ENCODE data around the gene PHEX.
"Not testable (repeated sequence)": the region's sequence is repeated elsewhere in the genome, so short reads cannot be mapped to it uniquely, and the experiment has no call there.

The PHEX gene

DNA sequence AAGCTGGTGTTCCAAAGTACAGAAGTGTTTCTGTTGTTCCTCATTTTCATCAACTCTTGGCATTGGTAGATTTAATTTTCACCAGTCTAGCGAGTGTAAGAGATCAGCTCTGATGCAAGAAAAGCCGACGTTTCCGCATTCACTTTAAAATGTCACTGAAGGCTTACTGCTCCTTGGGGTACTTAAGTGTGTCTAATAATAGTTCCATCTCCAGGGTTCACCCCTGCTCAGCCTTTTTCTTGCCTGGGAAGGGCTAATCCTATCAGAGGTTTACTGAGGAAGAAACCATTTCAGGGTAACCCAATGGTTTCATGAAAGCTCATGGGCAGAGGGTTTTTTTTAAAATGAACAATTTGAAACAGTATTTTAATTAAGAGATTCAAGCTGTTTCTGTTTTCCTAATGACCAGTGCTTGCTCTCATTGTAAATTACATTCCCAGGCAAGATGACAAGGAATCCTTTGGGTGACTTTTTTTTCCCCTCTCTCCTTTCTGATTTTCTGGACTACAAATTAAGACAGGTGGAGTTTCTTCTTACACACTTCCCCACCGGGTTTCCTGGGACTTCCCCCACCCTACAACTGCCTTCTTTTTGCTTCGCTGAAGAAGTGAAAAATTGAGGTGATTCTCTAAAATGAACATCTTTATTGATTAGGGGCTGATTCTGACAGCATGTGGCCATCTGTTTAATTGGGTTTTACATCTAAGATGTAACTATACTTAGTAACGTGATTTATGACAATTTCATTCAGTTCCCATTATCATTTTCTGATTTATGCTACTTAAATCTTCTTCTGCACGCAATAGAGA, 161.9 kb downstream of the PHEX start:
- no peak for DNase-seq (ENCODE audit: low read depth)
- no peak overlapping the region for H3K4me3 ChIP-seq (ENCODE audit: low read depth, low read length)

DNA sequence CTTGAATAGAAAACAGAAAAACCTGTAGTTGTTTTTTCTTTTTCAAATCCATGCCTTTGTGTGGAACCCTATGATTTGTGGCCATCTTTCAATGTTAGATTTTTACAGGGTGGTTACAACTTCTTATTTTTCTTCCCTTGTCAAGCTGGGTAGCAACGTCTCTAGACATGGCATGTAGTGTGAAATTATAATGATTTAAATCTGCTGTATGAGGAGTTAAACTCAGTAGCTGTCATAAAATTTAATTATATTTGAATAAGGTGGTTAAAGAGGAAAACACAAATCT, 162.5 kb downstream of the PHEX start:
- DNase-seq (ENCODE audit: low read depth): no peak
- H3K4me3 ChIP-seq (ENCODE audit: low read depth, low read length): no peak overlapping the region

- H3K4me3 ChIP-seq (ENCODE audit: low read depth, low read length): no peak overlapping the region
- DNase-seq (ENCODE audit: low read depth): no peak
Observed at GRCh38 chrX:22196149-22196548, 164.0 kb downstream of the PHEX start.

GRCh38 chrX:22202251-22202650, 170.1 kb downstream of the PHEX start:
- DNase-seq (ENCODE audit: low read depth): no peak
- no peak overlapping the region for H3K4me3 ChIP-seq (ENCODE audit: low read depth, low read length)

GRCh38 chrX:22203186-22203585, 171.1 kb downstream of the PHEX start:
- no peak for DNase-seq (ENCODE audit: low read depth)
- no peak overlapping the region for H3K4me3 ChIP-seq (ENCODE audit: low read depth, low read length)

- no peak overlapping the region for H3K4me3 ChIP-seq (ENCODE audit: low read depth, low read length)
- no peak for DNase-seq (ENCODE audit: low read depth)
Observed at GRCh38 chrX:22206781-22207180, 174.7 kb downstream of the PHEX start.

- DNase-seq (ENCODE audit: low read depth): peak; percentile 76
- no peak overlapping the region for H3K4me3 ChIP-seq (ENCODE audit: low read depth, low read length)
Observed at GRCh38 chrX:22220941-22221340, 188.8 kb downstream of the PHEX start.

DNA sequence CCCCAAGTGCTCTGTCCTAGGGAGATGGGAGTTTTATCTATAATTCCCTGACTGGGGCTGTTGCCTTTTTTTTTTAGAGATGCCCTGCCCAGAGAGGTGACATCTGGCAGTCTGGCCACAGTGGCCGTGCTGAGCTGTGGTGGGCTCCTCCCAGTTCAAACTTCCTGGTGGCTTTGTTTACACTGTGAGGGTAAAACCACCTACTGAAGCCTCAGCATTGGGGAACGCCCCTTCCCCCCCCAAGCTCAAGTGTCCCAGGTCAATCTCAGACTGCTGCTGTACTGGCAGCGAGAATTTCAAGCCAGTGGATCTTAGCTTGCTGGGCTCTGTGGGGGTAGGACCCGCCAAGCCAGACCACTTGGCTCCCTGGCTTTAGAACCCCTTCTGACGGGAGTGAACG, 202.3 kb downstream of the PHEX start:
- H3K4me3 ChIP-seq (ENCODE audit: low read depth, low read length): no peak overlapping the region
- DNase-seq (ENCODE audit: low read depth): no peak

DNA sequence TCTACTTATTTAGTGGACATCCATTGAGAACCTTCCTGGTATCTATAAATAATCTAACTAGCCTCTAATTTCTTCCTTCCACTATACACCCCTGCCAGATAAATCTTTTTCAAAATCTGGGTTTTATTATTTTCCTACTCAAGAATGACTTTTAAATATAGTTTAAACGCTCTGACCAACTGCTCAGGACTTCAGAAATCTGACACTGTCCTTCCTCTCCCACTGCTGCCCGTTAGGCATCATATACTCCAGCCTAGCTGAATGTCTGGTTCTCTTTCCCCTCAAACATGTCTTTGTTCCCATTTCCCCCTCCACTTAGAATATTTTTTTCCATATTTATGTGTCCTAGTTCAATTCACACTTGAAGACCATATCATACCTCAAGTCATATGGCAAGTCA, 205.4 kb downstream of the PHEX start:
- no peak for DNase-seq (ENCODE audit: low read depth)

GRCh38 chrX:22246620-22247019, 214.5 kb downstream of the PHEX start:
- no peak for DNase-seq (ENCODE audit: low read depth)
- no peak overlapping the region for H3K4me3 ChIP-seq (ENCODE audit: low read depth, low read length)

More for the DNA sequence above, 205.4 kb downstream of the PHEX start:
- no peak overlapping the region for H3K4me3 ChIP-seq (ENCODE audit: low read depth, low read length)

DNA sequence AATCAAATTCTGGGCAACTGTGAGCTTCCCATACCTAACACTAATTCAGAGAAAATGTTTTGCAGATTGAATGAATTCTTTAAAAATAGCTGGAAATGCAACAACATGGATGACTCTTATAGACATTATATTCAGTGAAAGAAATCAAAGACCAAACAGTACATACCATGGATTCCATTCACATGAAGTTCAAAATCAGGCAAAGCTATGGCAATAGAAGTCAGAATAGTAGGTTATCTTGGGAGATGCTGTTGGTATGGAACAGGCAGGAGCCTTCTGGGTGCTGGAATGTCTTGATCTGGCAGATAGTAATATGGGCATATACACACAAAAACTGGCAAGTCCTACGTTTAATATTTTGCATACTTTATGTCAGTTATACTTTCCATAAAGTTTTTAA, 215.0 kb downstream of the PHEX start:
- H3K4me3 ChIP-seq (ENCODE audit: low read depth, low read length): no peak overlapping the region
- DNase-seq (ENCODE audit: low read depth): no peak

DNA sequence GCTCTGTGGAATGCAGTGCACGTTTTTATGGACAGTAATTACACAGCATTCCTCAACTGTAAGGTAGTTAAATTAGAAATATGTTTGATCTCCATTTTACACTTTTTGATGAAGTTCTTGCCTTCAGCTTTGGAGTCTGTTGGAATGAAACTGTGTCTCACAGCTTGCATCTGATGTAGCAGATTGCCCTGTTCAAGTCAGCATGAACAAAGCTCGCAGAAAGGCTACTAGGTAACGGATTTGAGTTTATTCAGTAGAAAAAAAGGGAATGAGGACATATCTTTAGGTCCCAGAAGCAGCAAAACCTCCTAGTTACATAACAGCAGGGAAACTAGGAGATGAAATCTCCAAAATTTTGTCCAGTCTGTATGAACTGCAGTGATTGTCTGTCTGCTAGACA, 216.3 kb downstream of the PHEX start:
- DNase-seq (ENCODE audit: low read depth): no peak
- H3K4me3 ChIP-seq (ENCODE audit: low read depth, low read length): no peak overlapping the region

DNA sequence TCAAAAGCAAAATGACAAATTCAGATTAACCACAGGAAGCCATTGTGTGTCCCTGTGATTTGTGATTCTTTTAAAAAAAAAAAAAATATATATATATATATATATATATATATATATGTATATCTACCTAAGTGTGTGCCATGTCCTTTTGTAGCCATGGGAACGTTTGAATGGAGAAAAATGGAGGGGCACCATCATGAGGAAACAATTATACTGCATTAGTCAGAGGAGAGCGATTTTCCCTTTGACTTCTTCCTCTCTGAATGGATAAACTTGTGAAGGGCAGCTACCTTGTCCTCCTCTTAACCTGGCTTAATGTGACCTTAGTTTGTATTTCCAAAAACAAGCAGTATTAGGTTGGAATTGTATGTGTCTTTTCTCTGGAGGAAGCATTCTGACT, 217.2 kb downstream of the PHEX start:
- no peak overlapping the region for H3K4me3 ChIP-seq (ENCODE audit: low read depth, low read length)
- no peak for DNase-seq (ENCODE audit: low read depth)

- no peak overlapping the region for H3K4me3 ChIP-seq (ENCODE audit: low read depth, low read length)
- no peak for DNase-seq (ENCODE audit: low read depth)
Observed at GRCh38 chrX:22268706-22269105, 236.6 kb downstream of the PHEX start.

GRCh38 chrX:22272613-22273012, 240.5 kb downstream of the PHEX start, which contains the start of gene CBLL2:
CBLL2 (plus strand) TSS chrX:22272913; CDS start chrX:22272992, 79 bp downstream.
- no peak within 1 kb of the TSS for H3K4me3 ChIP-seq (ENCODE audit: low read depth, low read length)
- no peak for DNase-seq (ENCODE audit: low read depth)

DNA sequence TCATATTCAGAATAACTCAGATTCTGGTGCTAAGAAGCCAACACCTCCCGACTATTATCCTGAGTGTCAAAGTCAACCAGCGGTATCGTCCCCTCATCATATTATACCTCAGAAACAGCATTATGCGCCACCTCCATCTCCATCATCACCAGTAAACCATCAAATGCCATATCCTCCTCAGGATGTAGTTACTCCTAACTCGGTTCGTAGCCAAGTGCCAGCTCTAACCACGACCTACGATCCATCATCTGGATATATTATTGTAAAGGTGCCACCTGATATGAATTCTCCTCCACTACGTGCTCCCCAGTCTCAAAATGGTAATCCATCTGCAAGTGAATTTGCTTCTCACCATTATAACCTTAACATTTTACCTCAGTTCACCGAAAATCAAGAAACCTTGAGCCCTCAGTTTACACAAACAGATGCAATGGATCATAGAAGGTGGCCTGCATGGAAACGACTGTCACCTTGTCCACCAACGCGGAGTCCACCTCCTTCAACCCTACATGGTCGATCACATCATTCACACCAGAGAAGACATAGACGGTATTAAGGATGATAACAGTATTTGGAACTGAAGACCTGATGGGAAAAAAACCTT, 241.7 kb downstream of the PHEX start:
- no peak for DNase-seq (ENCODE audit: low read depth)
- no peak overlapping the region for H3K4me3 ChIP-seq (ENCODE audit: low read depth, low read length)

DNA sequence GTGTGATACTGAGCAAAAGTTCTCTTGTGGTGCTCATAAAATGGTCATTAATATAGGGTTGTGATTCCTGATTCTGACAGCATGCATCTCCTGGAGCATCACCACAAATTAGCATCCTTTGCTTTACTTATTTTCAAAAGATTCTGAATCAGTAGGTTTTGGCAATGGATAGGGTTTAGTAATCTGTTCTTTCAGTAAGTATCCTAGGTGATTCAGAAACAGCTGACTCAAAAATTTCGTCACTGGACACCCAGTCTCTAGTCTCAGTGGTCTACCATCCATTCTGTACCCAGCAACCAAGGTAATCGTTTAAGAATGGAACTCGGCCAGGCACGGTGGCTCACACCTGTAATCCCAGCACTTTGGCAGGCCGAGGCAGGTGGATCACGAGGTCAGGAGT, 244.7 kb downstream of the PHEX start:
- no peak overlapping the region for H3K4me3 ChIP-seq (ENCODE audit: low read depth, low read length)
- DNase-seq (ENCODE audit: low read depth): peak; percentile 4

DNA sequence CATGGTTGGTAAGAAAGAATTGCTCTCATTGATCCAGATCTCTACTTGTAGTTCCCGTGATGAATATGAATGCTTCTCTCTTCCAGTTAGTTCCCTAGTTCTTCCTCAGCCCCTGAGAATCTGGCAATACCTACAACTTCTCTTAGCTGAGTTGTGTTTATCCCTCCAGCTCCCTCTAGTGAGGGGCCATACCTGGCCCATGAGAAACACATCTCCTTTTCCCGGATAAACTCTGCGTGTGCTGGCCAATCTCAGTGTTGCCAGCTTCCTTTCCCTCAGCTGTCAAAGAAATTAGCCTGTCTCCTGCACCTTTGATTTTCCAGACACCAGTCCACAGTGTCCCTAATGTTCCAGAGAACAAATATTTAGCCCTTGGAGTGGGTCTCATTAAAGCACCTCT, 246.2 kb downstream of the PHEX start:
- DNase-seq (ENCODE audit: low read depth): no peak

GRCh38 chrX:22289209-22289608, 257.1 kb downstream of the PHEX start:
- not testable (repeated sequence) for DNase-seq (ENCODE audit: low read depth); H3K4me3 ChIP-seq (ENCODE audit: low read depth, low read length)

More for the DNA sequence above, 246.2 kb downstream of the PHEX start:
- no peak overlapping the region for H3K4me3 ChIP-seq (ENCODE audit: low read depth, low read length)

- no peak overlapping the region for H3K4me3 ChIP-seq (ENCODE audit: low read depth, low read length)
- DNase-seq (ENCODE audit: low read depth): no peak
Observed at GRCh38 chrX:22296871-22297270, 264.7 kb downstream of the PHEX start.

- no peak overlapping the region for H3K4me3 ChIP-seq (ENCODE audit: low read depth, low read length)
- DNase-seq (ENCODE audit: low read depth): peak; percentile 28
Observed at GRCh38 chrX:22300130-22300529, 268.0 kb downstream of the PHEX start.

Measured in skeletal muscle cell (primary cell).